ENCODE data around the gene GDI2. TPM values are rescaled to one million over a fixed set of nuclear protein-coding genes. Genes with fewer than 3 reads are reported as not detected.
A peak's percentile ranks its signal among the peaks of the same experiment; 100 is the strongest.

GDI2 gene
- total RNA-seq, 2 experiments from 2014 or later: 218 to 220 TPM

DNA sequence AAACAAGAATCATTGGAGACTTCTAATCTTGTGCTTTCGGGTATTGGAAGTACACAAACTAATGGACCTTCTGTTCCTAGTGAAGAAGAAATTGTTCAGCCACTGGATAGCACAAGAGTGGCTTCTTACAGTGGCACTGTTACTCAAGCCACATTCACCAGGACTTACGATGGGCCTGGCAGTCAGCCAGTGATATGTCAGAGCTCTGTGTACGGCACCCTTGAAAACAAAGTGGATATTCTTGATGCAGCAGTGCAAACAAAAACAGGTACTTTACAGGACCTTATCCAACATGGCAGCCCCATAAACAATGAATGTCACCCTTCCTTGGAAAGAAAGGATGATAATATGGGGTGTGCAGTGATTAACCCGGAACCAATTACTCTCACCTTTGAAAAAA, 67.0 kb downstream of the GDI2 start:
- H3K4me3 Mint-ChIP-seq: no peak overlapping the region
- CTCF ChIA-PET: no interaction called here
- POLR2A ChIA-PET: no interaction called here
- H3K27me3 Mint-ChIP-seq: no peaks in the 10 kb centered on the region
- H3K27ac Mint-ChIP-seq: no peak overlapping the region
- H3K9me3 Mint-ChIP-seq: no peaks in the 10 kb centered on the region
- H3K4me1 Mint-ChIP-seq: peaks cover 8% of the 10 kb centered on the region
- peaks cover 63% of the 10 kb centered on the region for H3K36me3 Mint-ChIP-seq (ENCODE audit: low read depth)
- DNase-seq: no peak

GRCh38 chr10:5744849-5745248, 68.4 kb downstream of the GDI2 start:
- H3K4me3 Mint-ChIP-seq: no peak overlapping the region

DNA sequence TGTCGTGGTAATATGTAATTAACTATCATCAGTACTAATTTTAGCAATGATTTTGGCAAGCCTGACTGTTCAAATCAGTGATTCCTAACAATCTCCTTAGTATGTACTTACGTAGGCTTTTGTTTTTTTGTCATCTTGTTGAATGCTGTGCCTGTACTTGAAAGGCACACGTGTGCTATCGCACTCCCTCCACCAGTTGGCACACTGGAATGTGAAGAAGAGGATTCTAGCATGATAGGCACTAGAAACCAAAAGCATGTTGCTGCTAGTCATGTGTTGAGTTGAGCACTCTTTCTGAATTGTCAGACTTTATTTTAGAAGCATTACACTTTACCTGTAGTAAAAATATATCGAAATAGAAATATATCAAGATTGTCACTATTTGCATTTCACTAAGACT, 69.5 kb downstream of the GDI2 start:
- POLR2A ChIA-PET: no interaction called here
- no peaks in the 10 kb centered on the region for H3K27me3 Mint-ChIP-seq
- H3K4me1 Mint-ChIP-seq: peaks cover 9% of the 10 kb centered on the region
- CTCF ChIA-PET: no interaction called here
- H3K27ac Mint-ChIP-seq: no peak overlapping the region
- peaks cover 70% of the 10 kb centered on the region for H3K36me3 Mint-ChIP-seq (ENCODE audit: low read depth)
- H3K4me3 Mint-ChIP-seq: no peak overlapping the region
- no peak for DNase-seq
- no peaks in the 10 kb centered on the region for H3K9me3 Mint-ChIP-seq

More at GRCh38 chr10:5744849-5745248, 68.4 kb downstream of the GDI2 start:
- Mint-ChIP-seq H3K27ac (no peak overlapping the region), H3K4me1 (peaks cover 9% of the 10 kb centered on the region), H3K36me3 (ENCODE audit: low read depth) (peaks cover 72% of the 10 kb centered on the region), H3K9me3 (no peaks in the 10 kb centered on the region), H3K27me3 (no peaks in the 10 kb centered on the region)
- CTCF ChIA-PET: no interaction called here
- DNase-seq: no peak
- POLR2A ChIA-PET: no interaction called here

- H3K4me3 Mint-ChIP-seq: no peak overlapping the region
- ChIA-PET POLR2A (interaction anchor here (1.1 kb wide), 1 partner anchor 10 kb away, joined by 3 read pairs; no protein-coding TSS in a partner anchor), CTCF (interaction anchor here (0.6 kb wide), 1 partner anchor 15 kb away, joined by 3 read pairs; no protein-coding TSS in a partner anchor)
- H3K9me3 Mint-ChIP-seq: no peaks in the 10 kb centered on the region
- no peaks in the 10 kb centered on the region for H3K27me3 Mint-ChIP-seq
- no peak for DNase-seq
- peaks cover 5% of the 10 kb centered on the region for H3K4me1 Mint-ChIP-seq
- H3K27ac Mint-ChIP-seq: no peak overlapping the region
- H3K36me3 Mint-ChIP-seq (ENCODE audit: low read depth): peaks cover 64% of the 10 kb centered on the region
Measured at GRCh38 chr10:5742116-5742515, 71.1 kb downstream of the GDI2 start.

DNA sequence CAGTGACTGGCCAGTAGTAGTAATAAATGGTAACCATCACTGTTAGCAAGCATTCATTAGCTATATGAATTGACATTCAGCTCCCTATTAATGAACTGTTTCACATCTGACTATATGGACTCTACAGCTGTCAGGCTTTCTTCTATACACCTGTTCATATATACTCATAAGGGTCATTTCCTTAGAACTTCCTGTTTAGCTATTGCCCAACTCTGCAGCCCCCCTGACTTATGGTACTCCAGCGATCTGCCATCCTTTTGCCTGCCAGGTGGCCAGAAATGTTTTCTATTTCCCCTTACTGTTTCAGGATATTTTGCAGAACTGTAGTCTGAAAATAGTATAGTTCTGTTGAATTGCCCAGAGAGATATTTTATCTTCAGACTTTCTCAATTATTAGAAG, 72.0 kb downstream of the GDI2 start:
- H3K9me3 Mint-ChIP-seq: no peaks in the 10 kb centered on the region
- no peak overlapping the region for H3K4me3 Mint-ChIP-seq
- DNase-seq: no peak
- POLR2A ChIA-PET: interaction anchor here (1.1 kb wide), 1 partner anchor 9 kb away, joined by 3 read pairs; no protein-coding TSS in a partner anchor
- peaks cover 60% of the 10 kb centered on the region for H3K36me3 Mint-ChIP-seq (ENCODE audit: low read depth)
- H3K27me3 Mint-ChIP-seq: no peaks in the 10 kb centered on the region
- no peak overlapping the region for H3K27ac Mint-ChIP-seq
- CTCF ChIA-PET: no interaction called here
- peaks cover 2% of the 10 kb centered on the region for H3K4me1 Mint-ChIP-seq

DNA sequence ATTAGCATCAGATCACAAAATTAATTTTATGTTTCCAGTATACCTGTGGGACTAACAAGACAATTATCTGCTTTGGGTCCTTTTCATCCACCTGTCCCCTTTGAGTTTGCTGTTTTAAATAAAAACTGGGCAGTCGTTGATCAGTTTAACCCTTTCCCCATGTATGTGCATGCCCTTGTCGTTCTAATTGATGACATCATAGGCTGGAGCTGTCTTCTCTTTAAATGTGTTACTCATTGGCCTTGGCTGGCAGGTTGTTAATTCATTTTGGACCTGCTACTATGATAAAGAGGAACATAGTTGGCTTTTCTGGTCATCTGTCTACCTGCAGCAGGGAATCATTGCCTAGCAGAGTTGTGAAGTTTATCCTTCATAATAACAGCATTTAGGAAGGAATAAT, 74.8 kb downstream of the GDI2 start:
- Mint-ChIP-seq H3K36me3 (ENCODE audit: low read depth) (peaks cover 54% of the 10 kb centered on the region), H3K4me3 (no peak overlapping the region), H3K27me3 (no peaks in the 10 kb centered on the region), H3K9me3 (no peaks in the 10 kb centered on the region), H3K27ac (no peak overlapping the region), H3K4me1 (peaks cover 4% of the 10 kb centered on the region)
- ChIA-PET POLR2A (no interaction called here), CTCF (no interaction called here)
- DNase-seq: no peak

DNA sequence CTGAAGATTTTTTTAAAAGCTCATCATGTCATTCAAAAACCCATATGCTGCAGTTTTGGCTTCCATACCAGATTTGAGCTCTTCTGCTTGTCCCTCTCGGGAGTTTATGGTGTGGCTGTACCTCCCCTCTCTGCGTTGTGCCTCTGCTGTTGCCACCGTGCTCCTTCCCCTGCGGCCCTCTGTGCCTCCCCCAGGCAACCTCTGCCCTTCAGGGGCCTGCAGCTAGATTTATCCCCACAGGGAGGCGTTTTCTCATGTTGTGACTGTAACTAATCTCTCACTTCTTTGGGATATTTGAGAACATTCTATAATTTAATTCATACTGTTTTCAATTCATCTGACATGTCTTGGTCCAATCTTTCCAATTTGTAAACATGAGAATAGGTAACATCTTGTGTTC, 75.9 kb downstream of the GDI2 start:
- Mint-ChIP-seq H3K27ac (no peak overlapping the region), H3K4me1 (peaks cover 7% of the 10 kb centered on the region), H3K27me3 (no peaks in the 10 kb centered on the region), H3K9me3 (no peaks in the 10 kb centered on the region), H3K4me3 (no peak overlapping the region), H3K36me3 (ENCODE audit: low read depth) (peaks cover 55% of the 10 kb centered on the region)
- POLR2A ChIA-PET: no interaction called here
- CTCF ChIA-PET: interaction anchor here (0.7 to 1.0 kb wide), 2 partner anchors 137 to 152 kb away, joined by 3 read pairs; partner anchors contain the start of genes ANKRD16 and FBH1
- no peak for DNase-seq

DNA sequence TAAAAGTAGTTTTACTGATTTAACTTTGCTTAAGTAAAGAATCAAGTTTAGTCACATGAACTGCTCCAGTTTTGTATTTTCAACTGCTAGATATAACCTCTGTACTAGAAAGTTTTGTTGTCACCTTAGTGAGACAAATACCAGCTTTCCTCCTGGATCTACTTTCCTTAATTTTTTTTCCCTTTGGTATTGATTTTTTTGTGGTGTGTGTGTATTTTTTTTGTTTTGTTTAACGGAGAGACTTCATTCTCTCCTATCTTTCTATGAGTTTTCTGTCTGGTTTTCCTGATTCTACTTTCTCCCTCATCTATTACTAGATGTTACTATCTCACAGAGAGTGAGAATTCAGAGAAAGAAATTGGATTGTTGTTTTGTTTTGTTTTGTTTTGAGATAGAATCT, 76.6 kb downstream of the GDI2 start:
- ChIA-PET CTCF (interaction anchor here (1.0 kb wide), 1 partner anchor 153 kb away, joined by 3 read pairs; the partner anchor contains the start of genes ANKRD16 and FBH1), POLR2A (no interaction called here)
- Mint-ChIP-seq H3K9me3 (no peaks in the 10 kb centered on the region), H3K4me1 (peaks cover 13% of the 10 kb centered on the region), H3K27me3 (no peaks in the 10 kb centered on the region), H3K4me3 (no peak overlapping the region), H3K36me3 (ENCODE audit: low read depth) (peaks cover 56% of the 10 kb centered on the region), H3K27ac (no peak overlapping the region)
- no peak for DNase-seq

DNA sequence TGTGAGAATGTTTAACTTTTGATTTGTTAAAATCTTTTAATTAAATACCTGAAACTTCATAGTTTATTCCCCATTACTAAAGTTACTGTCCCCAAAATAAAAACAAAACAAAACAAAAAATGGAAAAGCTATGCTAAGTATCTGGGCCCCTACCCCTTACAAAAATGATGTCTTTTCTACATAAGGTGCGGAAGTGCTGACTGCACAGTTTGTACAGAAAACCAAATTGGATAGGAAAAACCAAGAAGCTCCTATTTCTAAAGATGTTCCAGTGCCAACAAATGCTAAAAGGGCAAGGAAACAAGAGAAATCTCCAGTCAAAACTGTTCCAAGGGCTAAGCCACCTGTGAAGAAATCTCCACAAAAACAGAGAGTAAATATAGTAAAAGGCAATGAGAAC, 78.1 kb downstream of the GDI2 start:
- Mint-ChIP-seq H3K4me1 (peaks cover 24% of the 10 kb centered on the region), H3K27me3 (no peaks in the 10 kb centered on the region), H3K27ac (no peak overlapping the region), H3K36me3 (ENCODE audit: low read depth) (peaks cover 54% of the 10 kb centered on the region), H3K4me3 (no peak overlapping the region), H3K9me3 (no peaks in the 10 kb centered on the region)
- ChIA-PET POLR2A (interaction anchor here (1.0 kb wide), 1 partner anchor 47 kb away, joined by 3 read pairs; no protein-coding TSS in a partner anchor), CTCF (interaction anchor here (0.5 kb wide), 1 partner anchor 70 kb away, joined by 3 read pairs; no protein-coding TSS in a partner anchor)
- no peak for DNase-seq

DNA sequence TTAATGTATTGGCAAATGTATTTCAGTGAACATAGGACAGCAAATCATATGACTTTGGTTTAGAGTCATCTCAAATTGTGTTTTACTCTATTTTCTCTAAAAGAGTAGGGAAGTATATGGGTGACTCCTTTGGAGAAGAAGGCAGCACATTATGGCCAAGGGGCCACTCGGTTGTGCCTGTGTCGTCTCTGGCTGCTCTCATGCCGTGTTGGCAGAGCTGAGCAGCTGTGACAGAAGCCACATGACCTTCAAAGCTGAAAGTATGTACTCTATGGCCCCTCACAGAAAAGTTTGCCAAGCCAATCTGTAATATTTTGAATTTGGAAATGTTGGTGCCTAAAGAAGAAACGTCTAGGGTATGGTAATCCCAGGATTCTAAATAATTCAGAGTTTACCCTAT, 81.1 kb downstream of the GDI2 start:
- H3K36me3 Mint-ChIP-seq (ENCODE audit: low read depth): peaks cover 46% of the 10 kb centered on the region
- POLR2A ChIA-PET: interaction anchor here (0.7 kb wide), 1 partner anchor 10 kb away, joined by 3 read pairs; no protein-coding TSS in a partner anchor
- no peak overlapping the region for H3K27ac Mint-ChIP-seq
- H3K4me1 Mint-ChIP-seq: peaks cover 26% of the 10 kb centered on the region
- H3K27me3 Mint-ChIP-seq: no peaks in the 10 kb centered on the region
- no peak overlapping the region for H3K4me3 Mint-ChIP-seq
- CTCF ChIA-PET: no interaction called here
- no peak for DNase-seq
- H3K9me3 Mint-ChIP-seq: no peaks in the 10 kb centered on the region

DNA sequence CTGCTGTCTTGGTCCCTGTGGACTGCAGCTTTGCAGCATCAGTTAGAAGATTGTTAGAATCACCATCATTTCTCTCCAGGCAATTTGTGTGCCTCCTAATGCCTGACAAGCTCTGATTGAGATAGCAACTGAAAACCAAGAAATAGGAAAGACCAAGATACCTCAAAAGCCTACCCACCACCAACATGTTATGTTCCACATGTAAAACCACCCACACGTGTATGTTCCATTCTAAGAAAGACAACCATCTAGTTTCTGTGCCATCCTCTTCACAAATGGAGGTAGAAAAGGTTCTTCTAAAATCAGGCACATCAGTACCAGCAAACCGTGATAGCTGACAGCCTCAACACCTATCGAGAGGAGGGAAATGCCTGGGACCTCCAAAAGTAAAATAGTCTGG, 81.7 kb downstream of the GDI2 start:
- DNase-seq: no peak
- H3K36me3 Mint-ChIP-seq (ENCODE audit: low read depth): peaks cover 46% of the 10 kb centered on the region
- H3K4me1 Mint-ChIP-seq: peaks cover 26% of the 10 kb centered on the region
- peak overlapping the region; percentile 33 for H3K27ac Mint-ChIP-seq
- POLR2A ChIA-PET: interaction anchor here (0.7 to 1.5 kb wide), 2 partner anchors 10 to 47 kb away, joined by 3 read pairs; partner anchors contain the start of gene TASOR2
- H3K4me3 Mint-ChIP-seq: no peak overlapping the region
- H3K9me3 Mint-ChIP-seq: no peaks in the 10 kb centered on the region
- H3K27me3 Mint-ChIP-seq: no peaks in the 10 kb centered on the region
- CTCF ChIA-PET: no interaction called here

DNA sequence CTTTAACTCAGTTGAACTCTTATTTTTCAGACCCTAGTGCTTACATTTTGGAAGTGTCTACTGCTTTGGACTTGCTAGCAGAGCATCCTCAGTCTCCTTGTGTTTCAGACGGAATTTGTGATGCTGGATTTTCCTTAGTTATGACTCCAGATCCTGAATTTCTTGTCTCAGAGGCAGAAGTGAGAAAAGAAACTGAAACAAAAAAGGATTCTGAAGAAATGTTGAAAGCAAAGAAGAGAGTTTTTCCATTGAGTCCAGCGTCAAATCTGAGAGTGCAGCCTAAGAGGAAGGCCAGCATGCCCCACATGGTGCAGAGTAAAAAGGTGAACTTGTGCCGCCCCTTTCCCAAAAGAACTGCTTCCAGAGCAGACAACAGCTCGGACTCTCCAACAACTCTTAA, 82.5 kb downstream of the GDI2 start:
- ChIA-PET CTCF (no interaction called here), POLR2A (interaction anchor here (1.5 kb wide), 1 partner anchor 46 kb away, joined by 3 read pairs; the partner anchor contains the start of gene TASOR2)
- H3K4me3 Mint-ChIP-seq: no peak overlapping the region
- no peaks in the 10 kb centered on the region for H3K9me3 Mint-ChIP-seq
- H3K4me1 Mint-ChIP-seq: peaks cover 26% of the 10 kb centered on the region
- H3K27me3 Mint-ChIP-seq: no peaks in the 10 kb centered on the region
- H3K27ac Mint-ChIP-seq: peak overlapping the region; percentile 15
- no peak for DNase-seq
- H3K36me3 Mint-ChIP-seq (ENCODE audit: low read depth): peaks cover 48% of the 10 kb centered on the region

- ChIA-PET CTCF (no interaction called here), POLR2A (no interaction called here)
Measured at GRCh38 chr10:5723692-5724091, 89.5 kb downstream of the GDI2 start.

GRCh38 chr10:5720182-5720581, 93.1 kb downstream of the GDI2 start:
- Mint-ChIP-seq H3K4me3 (no peak overlapping the region), H3K36me3 (ENCODE audit: low read depth) (peaks cover 15% of the 10 kb centered on the region), H3K4me1 (peaks cover 7% of the 10 kb centered on the region), H3K27ac (no peak overlapping the region), H3K27me3 (no peaks in the 10 kb centered on the region), H3K9me3 (no peaks in the 10 kb centered on the region)
- ChIA-PET CTCF (interaction anchor here (0.7 kb wide), 1 partner anchor 16 kb away, joined by 3 read pairs; no protein-coding TSS in a partner anchor), POLR2A (interaction anchor here (1.3 kb wide), 1 partner anchor 35 kb away, joined by 3 read pairs; the partner anchor contains the start of gene TASOR2)
- no peak for DNase-seq

More at GRCh38 chr10:5723692-5724091, 89.5 kb downstream of the GDI2 start:
- no peak overlapping the region for H3K27ac Mint-ChIP-seq
- H3K9me3 Mint-ChIP-seq: no peaks in the 10 kb centered on the region
- peaks cover 25% of the 10 kb centered on the region for H3K36me3 Mint-ChIP-seq (ENCODE audit: low read depth)
- H3K27me3 Mint-ChIP-seq: no peaks in the 10 kb centered on the region
- peaks cover 6% of the 10 kb centered on the region for H3K4me1 Mint-ChIP-seq
- H3K4me3 Mint-ChIP-seq: no peak overlapping the region
- DNase-seq: no peak
